HepG2 (cell line): Measurements from ENCODE around the gene COPS3. TPM values are rescaled to one million over a fixed set of nuclear protein-coding genes. Genes with fewer than 3 reads are reported as not detected.

Experiments used
- ATAC-seq: fragments of 200-7000 bp; cut with Tn5 transposase; 3 replicates; pipeline ENCODE4 v1.9.1; 2020; ENCODE audit warnings: mild to moderate bottlenecking, moderate library complexity
- BruUV-seq: library from RNA; stranded (reverse); fragments of 400-500 nt; replicated peaks from 2 replicates; lab custom pipeline; 2021; lab: Mats Ljungman, UMichigan
- CTCF ChIA-PET: fragments of 300-600 bp; formaldehyde crosslinking; extraction: SDS; loops from one replicate; lab custom pipeline; 2021; ENCODE audit warnings: low total read pairs, inconsistent platforms, low intra/inter-chr PET ratio; lab: Yijun Ruan, JAX
- POLR2A ChIA-PET: fragments of 350-600 bp; sonication (Branson Sonifier 250); formaldehyde crosslinking; loops from one replicate; lab custom pipeline; 2020; ENCODE audit warnings: antibody characterized with exemption, inconsistent platforms; lab: Yijun Ruan, JAX
- DNase-seq: peaks from one replicate; pipeline ENCODE4 v3.0.0-alpha.2; 2015; ENCODE audit warnings: low spot score
- FAIRE-seq: peaks from 3 replicates; lab custom pipeline; 2011; peaks lifted over from hg19 to GRCh38; lab: Jason Lieb, UNC
- H2AFZ ChIP-seq: one replicate; pipeline ENCODE4 v1.6.1; 2011; ENCODE audit warnings: low read length, inconsistent platforms
- H3K27ac ChIP-seq: fragments of 300-600 bp; 3 replicates; pipeline ENCODE4 v1.8.0; 2011; ENCODE audit warnings: mixed run types, mild to moderate bottlenecking, mixed read lengths, low read length, inconsistent platforms; ENCODE audit not compliant: insufficient read depth; ENCODE audit errors: extremely low read length
- H3K27me3 ChIP-seq, 2 experiments: fragments of 200-600 bp in 1 of 2; 2 replicates in 1 of 2; 3 replicates in 1 of 2; pipeline versions ENCODE4 v1.6.0 to v1.8.0; 2011; ENCODE audit warnings: low read length in 2 of 2, mild to moderate bottlenecking in 2 of 2, moderate library complexity in 2 of 2, inconsistent platforms in 1 of 2; ENCODE audit not compliant: insufficient read depth in 2 of 2, control insufficient read depth in 1 of 2
- H3K36me3 ChIP-seq, 2 experiments: fragments of 200-600 bp in 1 of 2; replicated peaks in 1 of 2; 2 replicates in 1 of 2; 3 replicates in 1 of 2; pipeline versions ENCODE4 v1.5.1 to v1.8.0; 2011; ENCODE audit warnings: low read length in 2 of 2, inconsistent platforms in 1 of 2; ENCODE audit not compliant: insufficient read depth in 2 of 2, control insufficient read depth in 1 of 2
- H3K4me1 ChIP-seq: 2 replicates; pipeline ENCODE4 v1.5.1; 2012; ENCODE audit warnings: low read length, inconsistent platforms; ENCODE audit not compliant: insufficient read depth
- H3K4me2 ChIP-seq: 2 replicates; pipeline ENCODE4 v1.6.0; 2011; ENCODE audit warnings: low read depth, low read length, inconsistent platforms
- H3K4me3 ChIP-seq, 3 experiments: fragments of 200-600 bp in 1 of 3; sonication (generic), shearing (Covaris generic) in 1 of 3; replicated peaks in 1 of 3; 2 replicates each; pipeline ENCODE4 v1.5.1; 2011 to 2016; ENCODE audit warnings: low read length in 3 of 3, inconsistent platforms in 2 of 3, low read depth in 2 of 3, mild to moderate bottlenecking in 2 of 3, control low read depth in 1 of 3, mixed read lengths in 1 of 3; ENCODE audit not compliant: insufficient read depth in 1 of 3
- H3K79me2 ChIP-seq: one replicate; pipeline ENCODE4 v1.6.1; 2011; ENCODE audit warnings: low read length, inconsistent platforms; ENCODE audit not compliant: insufficient read depth
- H3K9ac ChIP-seq: 2 replicates; pipeline ENCODE4 v1.6.0; 2011; ENCODE audit warnings: mild to moderate bottlenecking, low read depth, low read length, inconsistent platforms; ENCODE audit not compliant: insufficient read depth
- H3K9me3 ChIP-seq: 2 replicates; pipeline ENCODE4 v1.5.1; 2012; ENCODE audit warnings: mild to moderate bottlenecking, low read length
- H4K20me1 ChIP-seq: 2 replicates; pipeline ENCODE4 v1.6.0; 2011; ENCODE audit warnings: inconsistent platforms, mild to moderate bottlenecking, low read length, moderate library complexity; ENCODE audit not compliant: insufficient read depth
- ATRX ChIP-seq: sonication (generic); formaldehyde crosslinking; IDR thresholded peaks from 2 replicates; pipeline ENCODE4 v1.4.0; 2020; ENCODE audit warnings: missing genetic modification reagents, borderline replicate concordance
- FOXO1 ChIP-seq: sonication (generic); formaldehyde crosslinking; IDR thresholded peaks from 2 replicates; pipeline ENCODE4 v1.4.0; 2020; ENCODE audit warnings: missing genetic modification reagents
- GZF1 ChIP-seq: sonication (generic); formaldehyde crosslinking; IDR thresholded peaks from 2 replicates; pipeline ENCODE4 v1.5.1; 2020; ENCODE audit warnings: mild to moderate bottlenecking, missing genetic modification reagents
- KLF12 ChIP-seq: sonication (generic); formaldehyde crosslinking; IDR thresholded peaks from 2 replicates; pipeline ENCODE4 v1.4.0; 2020; ENCODE audit warnings: missing genetic modification reagents, borderline replicate concordance
- NCOA1 ChIP-seq: sonication (generic); formaldehyde crosslinking; IDR thresholded peaks from 2 replicates; pipeline ENCODE4 v1.9.0; 2021; ENCODE audit warnings: missing genetic modification reagents
- REL ChIP-seq: sonication (generic); formaldehyde crosslinking; conservative IDR thresholded peaks from 2 replicates; pipeline ENCODE4 v1.8.0; 2022; ENCODE audit warnings: mild to moderate bottlenecking, missing genetic modification reagents, moderate library complexity
- SIN3A ChIP-seq: IDR thresholded peaks from 2 replicates; pipeline ENCODE4 v1.6.1; 2011; ENCODE audit warnings: low read depth, mild to moderate bottlenecking, control low read depth, low read length, borderline replicate concordance
- ZMYM2 ChIP-seq: sonication (generic); formaldehyde crosslinking; IDR thresholded peaks from 2 replicates; pipeline ENCODE4 v1.8.0; 2022; ENCODE audit warnings: mild to moderate bottlenecking, missing genetic modification reagents
- ZNF24 ChIP-seq: fragments of 450-650 bp; IDR thresholded peaks from 2 replicates; pipeline ENCODE4 v1.6.1; 2017; ENCODE audit warnings: antibody characterized with exemption, mild to moderate bottlenecking
- ZNF282 ChIP-seq: fragments of 450-650 bp; IDR thresholded peaks from 2 replicates; pipeline ENCODE4 v1.6.1; 2018; ENCODE audit not compliant: partially characterized antibody
- ZNF326 ChIP-seq: sonication (generic); formaldehyde crosslinking; IDR thresholded peaks from 2 replicates; pipeline ENCODE4 v1.4.0; 2020; ENCODE audit warnings: missing genetic modification reagents, borderline replicate concordance
- ZNF597 ChIP-seq: sonication (generic); formaldehyde crosslinking; IDR thresholded peaks from 2 replicates; pipeline ENCODE4 v1.5.0; 2020; ENCODE audit warnings: missing genetic modification reagents
- WGBS: methylation state at CpG from one replicate; pipeline ENCODE4 v1.1.6; 2017; ENCODE audit warnings: low lambda C conversion rate; 5-methylcytosine and 5-hydroxymethylcytosine counted together
- in situ Hi-C: cut with HindIII; loops from 2 replicates; pipeline ENCODE4 v1.10.0; 2017; ENCODE audit warnings: low pct_unique_long_range_greater_than_20kb; ENCODE audit not compliant: extremely low pct_ligation_motif_present
- intact Hi-C: fragments of 100-400 bp; cut with micrococcal nuclease; formaldehyde crosslinking; loops from one replicate; pipeline ENCODE4 v1.10.0; 2022; ENCODE audit not compliant: unreplicated experiment
- polyA plus RNA-seq, 8 experiments: library from polyadenylated mRNA; depleted of rRNA in 3 of 8; stranded (reverse) in 7 of 8; unstranded in 1 of 8; fragments of >200 nt; fragmentation: Illumina TruSeq in 4 of 8; extraction: Trizol in 4 of 8; gene quantifications; 2 replicates each; pipeline versions ENCODE4 v1.2.1 to v1.2.3, GENCODE V29; 2011 to 2016; ENCODE audit warnings: low read depth in 4 of 8, missing spikeins in 1 of 8, mixed read lengths in 1 of 8; ENCODE audit not compliant: insufficient read depth in 1 of 8
- total RNA-seq, 5 experiments: library from RNA; depleted of rRNA; stranded (reverse); fragments of >200 nt; fragmentation: Illumina TruSeq; extraction: Trizol; gene quantifications; 2 replicates each; pipeline ENCODE4 v1.2.3, GENCODE V29; 2016; ENCODE audit warnings: low read depth in 1 of 5
- TF ChIP-seq, protein P1 (sequence below): sonication (generic); formaldehyde crosslinking; IDR thresholded peaks from 2 replicates; pipeline ENCODE4 v1.4.0; 2020; ENCODE audit warnings: missing genetic modification reagents

COPS3 gene
- total and polyA plus RNA-seq, 2 of the 13 experiments (the other 11 are each of a cell fraction or from before 2014, with no cell fraction given), result 46.3 to 103 TPM

DNA sequence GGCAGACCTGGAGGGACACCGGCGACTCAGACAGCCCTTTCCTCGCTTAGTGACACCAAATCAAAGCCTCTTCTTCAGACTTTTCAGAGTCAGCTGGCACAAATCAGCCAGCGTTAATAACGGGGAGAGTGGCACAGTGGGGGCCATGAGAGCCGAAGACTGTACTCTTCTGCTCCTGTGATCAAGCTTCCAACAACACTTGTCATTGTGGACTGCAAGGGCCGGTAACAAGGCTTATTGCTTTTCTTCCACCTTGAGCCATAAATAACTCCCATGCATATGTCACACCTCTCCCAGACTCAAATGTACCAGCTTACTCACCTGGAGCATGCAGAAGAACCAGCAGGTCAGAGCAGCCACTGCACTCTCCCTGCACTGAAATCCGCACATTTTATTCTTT lies 56.9 kb downstream of the COPS3 start:
- Histone ChIP-seq H3K27me3 (no peaks in the 10 kb centered on the region), H2AFZ (no peak overlapping the region), H3K36me3 (peaks cover 57 to 89% of the 10 kb centered on the region in 2 experiments), H3K79me2 (no peaks in the 10 kb centered on the region), H4K20me1 (no peaks in the 10 kb centered on the region), H3K4me1 (no peaks in the 10 kb centered on the region), H3K9ac (no peak overlapping the region), H3K9me3 (no peaks in the 10 kb centered on the region), H3K4me2 (no peak overlapping the region), H3K4me3 (no peak overlapping the region), H3K27ac (no peak overlapping the region)
- ChIA-PET CTCF (no interaction called here), POLR2A (no interaction called here)
- TF ChIP-seq NCOA1 (CRISPR knock-in tag) (no peak), SIN3A (no peak), ZNF24 (no peak), FOXO1 (CRISPR knock-in tag) (no peak), KLF12 (no peak), REL (CRISPR knock-in tag) (no peak), ZNF597 (CRISPR knock-in tag) (no peak)
- DNase-seq, result no peak
- BruUV-seq, result TSS peak; percentile 32
- ATAC-seq, result no peak
- 95% methylated on average over 7 of the region's 8 CpGs for WGBS
- in situ Hi-C loops, result no loop called here
- intact Hi-C loops, result no loop called here
- no peak for FAIRE-seq

GRCh38 chr17:17223736-17224135 lies 57.3 kb downstream of the COPS3 start:
- POLR2A ChIA-PET, result no interaction called here
- ATAC-seq (no peak), DNase-seq (no peak), FAIRE-seq (no peak)
- CTCF ChIA-PET, result no interaction called here
- H3K36me3 ChIP-seq, result peaks cover 56 to 88% of the 10 kb centered on the region in 2 experiments
- no TSS peak for BruUV-seq
- H3K4me3 ChIP-seq, result no peak overlapping the region
- no peak overlapping the region for H2AFZ ChIP-seq
- TF ChIP-seq ATRX (CRISPR knock-in tag) (no peak), ZMYM2 (CRISPR knock-in tag) (no peak), GZF1 (CRISPR knock-in tag) (no peak), ZNF326 (CRISPR knock-in tag) (no peak), ZNF282 (no peak)
- TF ChIP-seq, protein P1, sequence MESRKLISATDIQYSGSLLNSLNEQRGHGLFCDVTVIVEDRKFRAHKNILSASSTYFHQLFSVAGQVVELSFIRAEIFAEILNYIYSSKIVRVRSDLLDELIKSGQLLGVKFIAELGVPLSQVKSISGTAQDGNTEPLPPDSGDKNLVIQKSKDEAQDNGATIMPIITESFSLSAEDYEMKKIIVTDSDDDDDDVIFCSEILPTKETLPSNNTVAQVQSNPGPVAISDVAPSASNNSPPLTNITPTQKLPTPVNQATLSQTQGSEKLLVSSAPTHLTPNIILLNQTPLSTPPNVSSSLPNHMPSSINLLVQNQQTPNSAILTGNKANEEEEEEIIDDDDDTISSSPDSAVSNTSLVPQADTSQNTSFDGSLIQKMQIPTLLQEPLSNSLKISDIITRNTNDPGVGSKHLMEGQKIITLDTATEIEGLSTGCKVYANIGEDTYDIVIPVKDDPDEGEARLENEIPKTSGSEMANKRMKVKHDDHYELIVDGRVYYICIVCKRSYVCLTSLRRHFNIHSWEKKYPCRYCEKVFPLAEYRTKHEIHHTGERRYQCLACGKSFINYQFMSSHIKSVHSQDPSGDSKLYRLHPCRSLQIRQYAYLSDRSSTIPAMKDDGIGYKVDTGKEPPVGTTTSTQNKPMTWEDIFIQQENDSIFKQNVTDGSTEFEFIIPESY (CRISPR knock-in tag), result no peak
- intact Hi-C loops, result no loop called here
- no peaks in the 10 kb centered on the region for H3K79me2 ChIP-seq
- H3K4me2 ChIP-seq, result no peak overlapping the region
- no peak overlapping the region for H3K27ac ChIP-seq
- H4K20me1 ChIP-seq, result no peaks in the 10 kb centered on the region
- no peaks in the 10 kb centered on the region for H3K27me3 ChIP-seq
- no peak overlapping the region for H3K9ac ChIP-seq
- no peaks in the 10 kb centered on the region for H3K4me1 ChIP-seq
- in situ Hi-C loops, result no loop called here
- WGBS, result 97% methylated on average over 11 of the region's 16 CpGs
- no peaks in the 10 kb centered on the region for H3K9me3 ChIP-seq
